GM21737 (cell line): ENCODE results near the gene ACTR3.
"Not testable (repeated sequence)": the region's sequence is repeated elsewhere in the genome, so short reads cannot be mapped to it uniquely, and the experiment has no call there.

ENCODE experiments used
- ATAC-seq: cut with Tn5 transposase; IDR thresholded peaks from one replicate; pipeline ENCODE4 v1.9.1; 2021; ENCODE audit warnings: mild to moderate bottlenecking, moderate library complexity; ENCODE audit not compliant: unreplicated experiment

The ACTR3 gene

DNA sequence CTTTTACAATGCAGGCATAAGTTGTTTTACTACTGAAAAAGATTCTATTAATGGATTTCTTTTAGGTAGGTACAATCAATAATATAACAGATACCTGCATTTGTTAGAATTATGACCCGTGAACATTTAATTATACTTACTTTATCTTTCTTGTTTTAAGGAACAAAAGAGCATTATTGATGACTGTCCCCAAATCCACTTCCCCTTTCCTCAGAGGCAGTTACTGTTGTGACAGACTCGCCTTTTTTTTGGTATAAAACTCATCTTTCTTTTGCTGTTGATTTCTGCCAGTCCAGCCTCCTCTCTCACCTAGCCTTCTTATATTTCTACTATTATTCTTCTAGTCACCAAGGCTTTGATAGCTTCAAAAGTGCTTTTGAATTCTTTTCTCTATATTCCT, 12.1 kb downstream of the ACTR3 start:
- ATAC-seq = no peak

DNA sequence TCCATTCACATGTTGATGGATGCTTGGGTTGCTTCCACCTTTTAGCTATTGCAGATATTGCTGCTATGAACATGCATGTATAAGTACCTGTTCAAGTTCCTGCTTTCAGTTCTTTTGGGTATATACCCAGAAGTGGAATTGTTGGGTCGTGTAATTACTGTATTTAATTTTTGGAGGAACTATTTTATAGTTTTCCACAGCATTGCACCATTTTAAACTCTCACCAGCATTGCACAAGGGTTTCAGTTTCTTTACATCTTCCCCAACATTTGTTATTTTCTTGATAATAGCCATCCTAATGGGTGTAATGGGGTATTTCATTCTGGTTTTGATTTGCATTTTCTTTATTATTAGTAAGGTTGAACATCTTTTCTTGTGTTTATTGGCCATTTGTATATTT, 16.0 kb downstream of the ACTR3 start:
- ATAC-seq = no peak

DNA sequence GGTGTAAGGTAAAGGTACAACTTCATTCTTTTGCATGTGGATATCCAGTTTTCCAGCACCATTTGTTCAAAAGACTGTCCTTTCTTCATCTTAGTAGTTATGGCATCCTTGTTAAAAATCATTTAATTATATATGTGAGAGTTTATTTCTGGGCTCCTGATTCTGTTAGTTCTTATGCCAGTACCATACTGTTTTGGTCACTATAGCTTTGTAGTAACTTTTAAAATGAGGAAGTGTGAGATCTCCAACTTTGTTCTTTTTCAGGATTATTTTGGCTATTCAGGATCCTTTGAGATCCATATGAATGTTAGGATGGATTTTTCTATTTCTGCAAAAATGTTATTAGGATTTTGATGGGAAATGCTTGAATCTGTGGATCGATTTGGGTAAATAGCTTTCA, 16.8 kb downstream of the ACTR3 start:
- ATAC-seq = no peak

DNA sequence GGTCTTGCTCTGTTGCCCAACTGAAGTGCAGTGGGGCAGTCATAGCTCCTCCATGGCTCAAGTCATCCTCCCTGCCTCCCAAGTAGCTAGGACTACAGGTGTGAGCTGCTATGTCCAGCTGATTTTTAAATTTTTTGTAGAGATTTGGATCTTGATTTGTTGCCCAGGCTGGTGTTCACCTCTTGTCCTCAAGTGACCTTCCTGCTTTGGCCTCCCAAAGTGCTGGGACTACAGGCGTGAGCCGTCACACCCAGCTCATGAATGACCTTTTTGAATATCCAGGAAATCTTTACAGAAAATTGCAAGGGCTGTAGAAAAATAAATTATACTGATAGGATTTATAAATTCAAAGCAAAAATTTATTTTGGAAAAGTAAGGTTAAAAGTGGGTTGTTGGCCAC, 17.4 kb downstream of the ACTR3 start:
- no peak for ATAC-seq

DNA sequence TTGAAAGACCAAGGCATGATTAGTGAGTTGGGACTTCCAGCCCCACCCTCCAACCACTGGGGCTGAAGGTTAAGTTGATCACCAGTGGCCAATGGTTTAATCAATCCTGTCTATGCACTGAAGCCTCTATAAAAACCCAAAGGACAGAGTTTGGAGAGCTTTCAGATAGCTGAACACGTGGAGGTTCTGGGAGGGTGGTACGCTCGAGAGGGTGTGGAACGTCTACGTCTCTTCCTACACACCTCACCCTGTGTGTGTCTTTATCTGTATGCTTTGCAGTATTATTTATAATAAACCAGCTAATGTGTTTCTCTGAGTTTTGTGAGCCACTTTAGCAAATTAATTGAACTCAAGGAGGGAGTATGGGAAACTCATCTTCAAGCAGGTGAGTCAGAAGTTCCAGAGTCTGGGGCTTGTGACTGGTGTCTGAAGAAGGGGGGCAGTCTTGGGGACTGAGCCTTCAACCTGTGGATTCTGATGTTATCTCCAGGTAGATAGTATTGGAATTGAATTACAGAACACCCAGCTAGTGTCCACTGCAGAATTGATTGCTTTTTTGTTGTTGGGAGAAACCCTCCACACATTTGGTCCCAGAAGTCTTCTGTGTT, 20.3 kb downstream of the ACTR3 start:
- no peak for ATAC-seq

DNA sequence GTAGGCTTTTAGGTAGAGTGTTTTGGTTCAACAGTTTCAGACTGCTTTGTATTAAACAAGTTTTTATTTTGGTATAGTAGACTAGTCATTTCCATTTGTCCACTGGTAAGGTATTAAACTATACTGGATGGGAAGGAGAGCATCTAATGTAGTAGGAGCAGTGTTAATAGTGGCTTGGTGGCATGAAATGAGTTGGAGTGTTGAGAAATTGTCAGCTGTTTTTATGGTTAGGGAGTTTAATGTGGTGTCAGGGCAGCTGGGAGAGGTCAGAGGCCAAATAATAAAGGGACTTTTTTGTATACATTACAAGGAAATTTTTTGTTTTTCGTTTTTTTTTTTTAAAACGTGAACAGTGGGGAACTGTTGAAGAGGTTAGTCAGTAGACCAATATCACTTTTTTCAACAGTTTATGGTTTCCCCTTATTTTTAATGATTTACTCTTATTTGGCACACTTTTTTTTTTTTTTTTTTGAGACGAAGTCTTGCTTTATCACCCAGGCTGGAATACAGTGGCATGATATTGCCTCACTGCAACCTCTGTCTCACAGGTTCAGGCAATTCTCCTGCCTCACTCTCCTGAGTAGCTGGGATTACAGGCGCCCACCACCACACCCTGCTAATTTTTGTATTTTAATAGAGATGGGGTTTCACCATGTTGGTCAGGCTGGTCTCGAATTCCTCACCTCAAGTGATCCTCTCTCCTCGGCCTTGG, 21.2 kb downstream of the ACTR3 start:
- ATAC-seq = no peak

DNA sequence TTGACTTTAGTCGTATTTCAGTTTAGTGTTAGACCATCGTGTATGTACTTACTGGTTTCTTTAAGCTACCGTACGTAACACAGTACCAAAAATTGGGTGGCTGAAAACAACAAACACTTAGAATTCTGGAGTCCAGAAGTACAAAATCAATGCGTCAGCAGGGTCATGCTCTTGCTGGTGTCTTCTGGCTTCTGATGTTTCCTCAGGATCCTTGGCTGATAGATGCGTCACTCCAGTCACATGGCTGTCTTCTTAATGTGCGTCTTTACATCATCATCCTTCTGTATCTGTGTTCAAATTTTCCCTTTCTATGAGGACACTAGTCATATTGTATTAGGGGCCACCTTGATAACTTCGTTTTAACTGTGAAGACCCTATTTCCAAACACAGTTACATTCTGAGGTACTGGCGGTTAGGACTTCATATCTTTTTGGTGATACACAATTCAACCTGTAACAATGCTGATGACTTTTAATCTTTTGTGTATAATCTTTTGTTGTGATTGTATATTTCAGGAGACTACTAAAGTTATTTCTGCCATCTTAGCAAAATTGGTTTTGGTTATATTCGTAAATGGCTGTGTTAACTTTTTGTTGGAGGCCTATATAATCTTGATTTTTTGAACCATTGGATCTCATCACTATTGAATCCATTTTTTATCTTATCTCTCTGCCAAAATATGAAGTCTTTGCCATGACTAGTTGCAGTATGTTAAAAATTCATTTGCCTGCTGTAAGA, 25.4 kb downstream of the ACTR3 start:
- no peak for ATAC-seq

DNA sequence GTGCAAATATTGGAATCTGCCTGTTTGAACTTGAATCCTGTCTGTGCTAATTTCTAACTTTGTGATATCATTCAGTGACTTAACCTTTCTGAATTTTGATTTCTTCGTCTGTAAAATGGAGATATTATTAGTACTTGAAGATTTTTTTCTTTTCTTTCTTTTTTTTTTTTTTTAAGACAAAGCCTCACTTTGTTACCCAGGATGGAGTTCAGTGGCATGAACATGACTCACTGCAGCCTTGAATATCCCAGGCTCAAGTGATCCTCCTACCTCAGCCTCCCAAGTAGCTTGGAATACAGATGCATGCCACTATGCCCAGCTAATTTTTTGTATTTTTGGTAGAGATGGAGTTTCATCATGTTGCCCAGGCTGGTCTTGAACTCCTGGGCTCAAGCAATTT, 28.3 kb downstream of the ACTR3 start:
- no peak for ATAC-seq

DNA sequence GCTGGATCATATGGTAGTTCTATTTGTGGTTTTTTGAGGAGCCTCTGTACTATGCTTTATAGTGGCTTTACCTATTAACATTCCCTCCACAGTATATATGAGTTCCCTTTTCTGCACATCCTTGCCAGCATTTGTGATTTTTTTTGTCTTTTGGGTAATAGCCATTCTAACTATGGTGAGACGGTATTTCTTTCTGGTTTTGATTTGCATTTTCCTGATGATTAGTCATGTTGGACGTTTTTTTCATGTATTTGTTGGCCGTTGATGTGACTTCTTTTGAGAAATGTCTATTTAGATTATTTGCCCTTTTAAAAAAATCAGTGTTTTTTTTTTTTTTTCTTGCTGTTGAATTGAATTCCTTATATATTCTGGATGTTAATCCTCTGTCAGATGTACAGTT, 31.1 kb downstream of the ACTR3 start:
- ATAC-seq = no peak

DNA sequence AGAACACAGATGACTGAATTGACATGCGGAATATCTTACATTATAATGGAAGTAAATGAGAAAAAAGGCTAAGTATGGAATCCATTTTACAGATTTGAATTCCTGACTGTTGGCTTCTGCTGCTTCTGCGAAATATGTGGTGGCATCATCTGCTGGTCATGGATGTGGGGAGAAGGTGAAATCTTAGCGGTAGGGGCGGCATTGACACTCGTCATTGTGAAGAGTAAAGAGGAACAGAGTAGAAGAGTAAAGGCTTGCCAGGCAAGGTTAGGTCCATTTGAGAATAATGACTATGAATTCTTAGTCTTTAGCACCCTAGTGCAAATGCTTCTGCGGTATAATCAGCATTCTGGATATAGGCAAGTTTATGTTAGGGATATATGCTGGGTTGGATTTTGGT, 32.4 kb downstream of the ACTR3 start:
- no peak for ATAC-seq

DNA sequence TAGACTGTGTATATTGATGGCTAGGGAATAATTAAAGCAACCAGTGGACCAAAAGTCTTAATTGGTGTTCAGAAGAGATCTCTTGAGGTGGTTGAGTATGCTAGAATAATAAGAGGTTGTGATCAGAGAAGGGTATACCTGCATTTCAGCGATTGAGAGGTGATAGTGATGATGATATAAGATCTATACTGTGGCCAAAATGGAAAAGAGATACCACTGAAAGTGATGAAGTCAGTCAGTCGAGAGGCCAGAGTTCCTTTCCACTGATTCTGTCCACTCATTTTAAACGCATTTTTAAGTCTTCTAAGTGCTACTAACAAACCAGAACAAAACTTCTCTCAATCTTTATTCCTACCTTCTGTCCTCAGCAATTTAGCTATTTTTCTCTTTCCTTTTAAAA, 32.9 kb downstream of the ACTR3 start:
- no peak for ATAC-seq

DNA sequence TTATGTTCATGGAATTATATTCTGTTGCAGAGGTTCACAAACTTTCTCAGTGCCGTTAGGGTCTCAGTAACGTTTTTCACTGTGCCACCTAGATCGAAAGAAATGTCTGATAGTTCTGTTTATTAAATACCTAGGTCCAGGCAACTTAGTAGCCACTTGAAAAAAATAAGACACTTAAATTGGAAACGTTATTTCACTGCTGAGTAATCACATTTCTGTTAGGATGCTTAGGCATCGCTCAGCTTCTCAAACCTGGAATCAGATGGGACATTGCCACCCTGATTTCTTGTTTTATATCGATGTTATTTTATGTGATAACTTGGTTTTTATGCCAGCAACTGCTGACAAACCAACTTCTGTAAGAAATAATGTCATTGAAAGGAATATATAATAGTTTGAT, 36.0 kb downstream of the ACTR3 start:
- ATAC-seq = no peak

DNA sequence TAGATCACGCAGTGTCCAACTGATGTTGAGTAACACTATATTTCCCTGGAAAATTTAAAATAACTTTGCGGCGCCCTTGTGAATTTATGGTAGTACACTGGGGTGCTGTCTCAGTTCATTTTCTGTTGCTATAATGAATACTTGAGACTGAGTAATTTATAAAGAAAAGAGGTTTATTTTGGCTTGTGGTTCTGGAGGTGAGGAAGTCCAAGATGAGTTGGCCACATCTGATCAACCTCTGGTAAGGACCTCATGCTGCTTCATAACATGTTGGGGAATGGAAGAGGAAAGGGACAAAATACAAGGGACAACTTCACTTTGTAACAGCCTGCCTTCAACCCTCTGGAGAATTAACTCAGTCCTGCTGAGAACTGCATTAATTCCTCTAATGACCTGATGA, 36.4 kb downstream of the ACTR3 start:
- no peak for ATAC-seq

DNA sequence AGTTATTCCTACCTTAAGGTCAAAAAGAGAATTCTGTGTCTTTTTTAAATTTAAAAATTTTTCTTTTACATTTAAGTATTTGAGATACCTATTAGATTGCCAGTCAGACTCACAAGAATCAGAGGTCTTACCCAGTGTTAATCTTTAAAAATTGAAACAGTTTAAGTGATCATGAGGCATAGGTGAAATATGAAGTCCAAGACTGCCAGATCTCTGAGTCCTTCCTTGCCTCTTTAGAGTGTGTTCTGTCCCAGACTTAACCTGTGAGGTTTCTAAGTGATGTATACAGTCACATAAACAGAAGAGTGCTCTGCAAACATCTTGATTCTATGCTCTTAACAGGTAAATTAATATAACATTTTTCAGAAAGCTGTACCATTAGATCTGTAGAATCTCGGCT, 40.6 kb downstream of the ACTR3 start:
- ATAC-seq = no peak

DNA sequence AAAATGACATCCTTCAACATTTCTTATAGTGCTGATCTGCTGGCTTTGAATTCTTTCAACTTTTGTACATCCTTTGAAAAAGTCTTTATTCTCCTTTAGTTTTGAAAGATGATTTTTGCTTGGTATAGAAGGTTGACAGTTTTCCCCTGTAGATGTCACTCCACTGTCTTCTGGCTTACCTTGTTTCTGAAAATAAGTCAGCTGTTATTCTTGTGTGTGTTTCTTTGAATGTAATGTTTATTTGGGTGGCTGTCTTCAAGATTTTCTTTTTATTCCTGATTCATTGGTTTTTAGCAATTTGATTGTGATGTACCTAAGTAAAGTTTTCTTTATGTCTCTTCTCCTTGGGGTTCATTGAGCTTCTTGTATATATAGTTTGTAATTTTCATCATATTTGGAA, 47.6 kb downstream of the ACTR3 start:
- ATAC-seq = no peak

DNA sequence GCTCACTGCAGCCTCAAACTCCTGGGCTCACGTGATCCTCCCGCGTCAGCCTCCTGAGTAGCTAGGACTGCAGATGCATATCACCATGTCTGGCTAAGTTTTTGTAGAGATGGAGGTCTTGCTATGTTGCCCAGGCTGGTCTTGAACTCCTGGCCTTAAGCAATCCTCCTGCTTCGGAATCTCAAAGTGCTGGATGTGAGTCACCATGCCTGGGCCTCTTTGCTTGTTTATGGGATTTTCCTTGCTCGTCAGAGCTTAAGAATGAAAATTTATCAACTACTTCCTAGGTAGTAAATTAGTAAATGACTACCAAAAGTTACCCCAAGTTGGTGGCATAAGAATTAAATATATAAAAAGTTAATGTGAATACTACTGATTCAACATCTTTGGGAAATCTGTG, 51.0 kb downstream of the ACTR3 start:
- no peak for ATAC-seq

DNA sequence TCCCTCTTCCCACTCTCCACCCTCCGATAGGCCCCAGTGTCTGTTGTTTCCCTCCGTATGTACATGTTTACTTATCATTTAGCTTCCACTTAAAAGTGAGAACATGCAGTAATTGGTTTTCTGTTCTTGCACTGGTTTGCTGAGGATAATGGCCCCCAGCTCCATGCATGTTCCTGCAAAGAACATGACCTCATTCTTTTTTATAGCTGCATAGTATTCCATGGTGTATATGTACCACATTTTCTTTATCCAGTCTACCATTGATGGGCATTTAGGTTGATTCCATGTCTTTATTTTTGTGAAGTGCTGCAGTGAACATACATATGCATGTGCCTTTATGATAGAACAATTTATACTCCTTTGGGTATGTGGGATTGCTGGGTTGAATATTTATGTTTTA, 55.9 kb downstream of the ACTR3 start:
- not testable (repeated sequence) for ATAC-seq

DNA sequence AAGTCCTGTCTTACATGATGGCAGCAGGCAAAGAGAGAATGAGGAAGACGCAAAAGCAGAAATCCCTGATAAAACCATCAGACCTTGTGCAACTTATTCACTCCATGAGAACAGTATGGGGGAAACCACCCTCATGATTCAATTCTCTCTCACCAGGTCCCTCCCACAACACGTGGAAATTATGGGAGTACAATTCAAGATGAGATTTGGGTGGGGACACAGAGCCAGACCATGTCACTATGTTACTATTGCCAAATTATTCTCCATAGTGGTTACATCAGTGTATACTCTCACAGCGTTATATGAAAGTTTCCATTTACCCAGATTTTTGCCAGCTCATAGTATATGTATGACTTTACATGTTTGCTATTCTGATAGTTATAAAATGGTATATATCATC, 61.0 kb downstream of the ACTR3 start:
- not testable (repeated sequence) for ATAC-seq

DNA sequence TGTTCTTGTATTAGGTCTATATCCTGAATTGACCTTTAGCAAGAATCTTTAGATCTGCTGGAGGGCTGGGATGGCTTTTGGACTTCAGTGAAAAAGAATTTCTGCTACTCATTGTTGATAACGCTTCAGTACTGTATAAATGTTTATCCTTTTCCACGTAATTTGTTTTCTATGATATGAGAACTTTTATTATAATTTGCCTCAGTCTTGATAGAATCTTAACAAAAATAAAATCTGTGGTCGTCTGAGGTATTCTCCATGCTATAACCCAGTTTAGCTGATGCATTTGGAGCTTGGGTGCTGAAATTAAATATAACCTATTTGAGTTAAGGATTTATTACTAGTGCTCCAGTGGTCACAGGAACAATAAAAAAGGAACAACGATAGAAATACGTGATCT, 71.1 kb downstream of the ACTR3 start:
- ATAC-seq = no peak

DNA sequence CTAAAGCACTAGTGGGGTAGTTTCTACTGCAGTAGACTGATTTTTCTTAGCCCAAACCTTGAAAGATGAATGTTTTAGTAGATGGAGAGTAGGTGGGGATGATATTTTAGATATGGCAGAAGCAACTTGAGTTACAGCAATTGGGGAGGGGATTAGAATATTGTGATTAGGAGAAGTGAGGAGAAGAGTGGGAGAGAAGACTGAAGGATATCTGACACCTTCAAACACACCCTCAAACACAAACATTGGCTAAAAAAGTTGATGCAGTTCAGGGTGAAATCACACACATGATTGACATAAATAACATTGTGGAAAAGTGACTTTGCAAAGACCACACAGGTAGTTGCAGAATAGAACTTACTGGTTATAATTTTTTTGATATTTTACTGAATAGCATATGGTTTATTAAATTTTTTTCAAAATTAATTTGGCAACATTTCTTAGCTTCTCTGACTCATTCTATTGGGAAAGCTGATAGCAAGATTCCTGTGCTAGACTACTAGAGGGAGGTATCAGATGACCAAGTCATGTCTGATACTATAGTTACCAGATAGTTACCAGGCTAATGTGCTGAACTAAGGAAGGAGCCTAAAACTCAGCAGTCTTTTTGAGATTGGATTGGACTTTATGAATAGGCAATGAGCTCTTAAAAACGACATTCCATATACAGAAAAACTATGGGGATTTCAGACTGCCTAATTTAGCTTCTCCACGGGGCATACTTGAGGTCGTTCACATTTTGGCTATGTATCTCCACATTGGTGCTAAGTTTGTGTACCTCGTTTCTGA, 73.0 kb downstream of the ACTR3 start:
- ATAC-seq = no peak

DNA sequence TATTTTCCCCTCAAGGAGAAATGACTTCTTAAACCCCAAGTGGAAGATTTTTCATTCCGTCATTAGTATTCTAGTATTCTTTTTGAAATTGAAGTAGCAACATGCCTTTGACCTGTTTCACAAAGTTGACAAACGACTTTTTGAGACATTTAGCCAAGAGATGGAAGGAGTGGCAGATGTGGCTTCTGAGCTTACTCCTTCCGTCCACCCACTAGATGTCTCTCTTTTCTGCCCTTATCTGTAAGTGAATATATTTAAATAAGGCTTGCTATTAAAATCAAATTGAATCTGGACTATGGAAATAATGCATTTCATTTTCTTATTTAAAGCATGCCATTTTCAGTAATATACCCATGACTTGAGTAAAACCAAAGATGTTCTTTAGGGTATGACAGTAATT, 74.1 kb downstream of the ACTR3 start:
- ATAC-seq = no peak

DNA sequence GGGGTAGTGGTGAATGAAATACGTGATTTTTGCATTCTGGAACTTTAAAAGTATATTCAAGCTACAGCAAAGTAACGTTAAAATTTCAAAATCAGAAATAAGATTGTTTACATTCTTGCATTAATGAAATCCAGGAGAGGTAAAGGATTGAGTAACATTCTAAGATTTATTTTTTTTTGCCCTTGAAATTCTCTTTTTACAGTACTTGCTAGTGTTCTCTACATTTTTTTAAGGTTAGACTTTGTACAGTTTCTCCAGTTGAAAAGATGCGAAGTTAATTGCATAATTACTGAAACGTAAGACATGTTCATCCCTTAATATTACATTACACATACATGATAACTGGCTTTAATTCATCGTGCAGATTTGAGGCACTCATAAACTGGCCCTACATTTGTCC, 74.5 kb downstream of the ACTR3 start:
- ATAC-seq = no peak
